Measurements from ENCODE around the gene CCN5. TPM values are rescaled to one million over a fixed set of nuclear protein-coding genes. Genes with fewer than 3 reads are reported as not detected.
A peak's percentile ranks its signal among the peaks of the same experiment; 100 is the strongest.

Gene CCN5
- total RNA-seq, 1 donor from 2014 or later = not detected

- Mint-ChIP-seq H3K9me3 (ENCODE audit: unreplicated experiment) (no peaks in the 10 kb centered on the region), H3K4me3 (ENCODE audit: unreplicated experiment) (no peak overlapping the region), H3K4me1 (ENCODE audit: unreplicated experiment) (peaks cover 3% of the 10 kb centered on the region), H3K27me3 (ENCODE audit: unreplicated experiment) (peaks cover 11% of the 10 kb centered on the region), H3K27ac (ENCODE audit: unreplicated experiment) (no peak overlapping the region), H3K36me3 (ENCODE audit: low read depth, unreplicated experiment) (no peaks in the 10 kb centered on the region)
- DNase-seq (ENCODE audit: low spot score) = no peak
- no peak for TF ChIP-seq CTCF (IDR thresholded peaks at IDR 0.05; ENCODE audit: unreplicated experiment)
Observed at GRCh38 chr20:44742304-44743079, 27.3 kb downstream of the CCN5 start.

DNA sequence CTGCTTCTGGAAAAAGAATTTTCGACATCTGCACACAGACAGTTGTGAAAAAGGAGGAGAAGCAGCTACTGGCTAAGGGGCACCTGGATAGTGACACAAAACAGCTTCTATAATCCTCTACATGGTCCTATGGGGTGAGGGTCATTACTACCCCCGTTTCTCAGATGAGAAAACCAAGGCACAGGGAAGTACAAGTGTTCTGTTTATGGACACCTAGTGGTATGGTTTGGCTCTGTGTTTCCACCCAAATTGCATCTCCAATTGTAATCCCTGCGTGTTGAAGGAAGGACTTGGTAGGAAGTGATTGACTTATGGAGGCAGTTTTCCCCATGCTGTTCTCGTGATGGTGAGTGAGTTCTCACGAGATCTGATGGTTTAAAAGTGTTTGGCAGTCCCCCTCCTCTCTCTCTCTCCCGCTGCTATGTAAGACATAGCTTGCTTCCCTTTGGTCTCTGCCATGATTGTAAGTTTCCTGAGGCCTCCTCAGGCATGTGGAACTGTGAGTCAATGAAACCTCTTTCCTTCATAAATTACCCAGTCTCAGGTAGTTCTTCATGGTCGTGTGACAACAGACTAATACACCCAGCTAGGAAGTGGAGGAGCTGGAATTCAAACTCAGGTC, 28.0 kb downstream of the CCN5 start:
- H3K4me1 Mint-ChIP-seq (ENCODE audit: unreplicated experiment) = peaks cover 3% of the 10 kb centered on the region
- no peaks in the 10 kb centered on the region for H3K36me3 Mint-ChIP-seq (ENCODE audit: low read depth, unreplicated experiment)
- no peaks in the 10 kb centered on the region for H3K9me3 Mint-ChIP-seq (ENCODE audit: unreplicated experiment)
- no peak for TF ChIP-seq CTCF (IDR thresholded peaks at IDR 0.05; ENCODE audit: unreplicated experiment)
- DNase-seq (ENCODE audit: low spot score) = no peak
- H3K27ac Mint-ChIP-seq (ENCODE audit: unreplicated experiment) = no peak overlapping the region
- H3K4me3 Mint-ChIP-seq (ENCODE audit: unreplicated experiment) = no peak overlapping the region
- peaks cover 12% of the 10 kb centered on the region for H3K27me3 Mint-ChIP-seq (ENCODE audit: unreplicated experiment)

GRCh38 chr20:44743916-44744655, 28.9 kb downstream of the CCN5 start:
- no peak for DNase-seq (ENCODE audit: low spot score)
- Mint-ChIP-seq H3K27ac (ENCODE audit: unreplicated experiment) (no peak overlapping the region), H3K9me3 (ENCODE audit: unreplicated experiment) (no peaks in the 10 kb centered on the region), H3K4me3 (ENCODE audit: unreplicated experiment) (no peak overlapping the region), H3K4me1 (ENCODE audit: unreplicated experiment) (peaks cover 3% of the 10 kb centered on the region), H3K27me3 (ENCODE audit: unreplicated experiment) (peaks cover 9% of the 10 kb centered on the region), H3K36me3 (ENCODE audit: low read depth, unreplicated experiment) (no peaks in the 10 kb centered on the region)
- TF ChIP-seq CTCF (IDR thresholded peaks at IDR 0.05; ENCODE audit: unreplicated experiment) = no peak

GRCh38 chr20:44745122-44745597, 30.0 kb downstream of the CCN5 start:
- Mint-ChIP-seq H3K4me3 (ENCODE audit: unreplicated experiment) (peak overlapping the region; percentile 42), H3K27ac (ENCODE audit: unreplicated experiment) (no peak overlapping the region), H3K9me3 (ENCODE audit: unreplicated experiment) (no peaks in the 10 kb centered on the region), H3K27me3 (ENCODE audit: unreplicated experiment) (peaks cover 15% of the 10 kb centered on the region), H3K36me3 (ENCODE audit: low read depth, unreplicated experiment) (no peaks in the 10 kb centered on the region), H3K4me1 (ENCODE audit: unreplicated experiment) (peaks cover 3% of the 10 kb centered on the region)
- no peak for TF ChIP-seq CTCF (IDR thresholded peaks at IDR 0.05; ENCODE audit: unreplicated experiment)
- no peak for DNase-seq (ENCODE audit: low spot score)

All from endothelial cell (in vitro differentiated cells).